ENCODE data around the gene AQP12A.
"Not testable (repeated sequence)": the region's sequence is repeated elsewhere in the genome, so short reads cannot be mapped to it uniquely, and the experiment has no call there.

AQP12A gene

GRCh38 chr2:240682431-240683224, 9.0 kb upstream of the AQP12A start, which contains the start of gene AQP12B:
Gene AQP12B, minus strand, starts transcription at chr2:240682885. Its CDS starts 48 bp downstream, at chr2:240682837.
- DNase-seq (ENCODE audit: low read depth); H3K4me3 ChIP-seq (ENCODE audit: low read length): not testable (repeated sequence)

- DNase-seq (ENCODE audit: low read depth); H3K4me3 ChIP-seq (ENCODE audit: low read length): not testable (repeated sequence)
These were observed 8.2 kb upstream of the AQP12A start for GRCh38 chr2:240683329-240683979.

GRCh38 chr2:240683980-240684728, 7.5 kb upstream of the AQP12A start:
- not testable (repeated sequence) for H3K4me3 ChIP-seq (ENCODE audit: low read length); DNase-seq (ENCODE audit: low read depth)

GRCh38 chr2:240685771-240686371, 5.8 kb upstream of the AQP12A start:
- TF ChIP-seq CTCF (conservative IDR thresholded peaks at IDR 0.05; ENCODE audit: low read length): no peak
- DNase-seq (ENCODE audit: low read depth): no peak
- no peak overlapping the region for H3K4me3 ChIP-seq (ENCODE audit: low read length)

DNA sequence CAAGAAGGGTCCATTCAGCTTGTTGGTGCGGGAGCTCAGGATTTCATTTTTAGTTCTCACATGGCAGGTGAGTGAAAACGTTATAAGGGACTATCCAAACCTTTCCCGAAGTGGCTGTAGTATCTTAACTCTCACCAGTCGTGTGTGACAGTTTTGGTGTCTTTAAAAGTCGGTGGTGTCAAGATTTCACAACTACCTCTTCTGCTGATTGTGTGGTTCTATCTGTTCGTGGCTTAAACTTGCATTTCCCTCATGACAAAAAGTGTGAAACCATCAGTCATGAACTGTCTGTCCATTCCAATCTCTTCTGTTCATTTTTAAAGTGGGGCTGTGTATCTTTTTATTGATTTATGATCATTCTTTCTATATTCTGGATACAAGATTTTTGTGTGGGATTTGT, 5.2 kb upstream of the AQP12A start:
- H3K4me3 ChIP-seq (ENCODE audit: low read length): no peak overlapping the region
- no peak for DNase-seq (ENCODE audit: low read depth)
- no peak for TF ChIP-seq CTCF (conservative IDR thresholded peaks at IDR 0.05; ENCODE audit: low read length)

- no peak for DNase-seq (ENCODE audit: low read depth)
- H3K4me3 ChIP-seq (ENCODE audit: low read length): no peak overlapping the region
- TF ChIP-seq CTCF (conservative IDR thresholded peaks at IDR 0.05; ENCODE audit: low read length): no peak
These were observed 4.5 kb upstream of the AQP12A start for GRCh38 chr2:240687045-240687740.

DNA sequence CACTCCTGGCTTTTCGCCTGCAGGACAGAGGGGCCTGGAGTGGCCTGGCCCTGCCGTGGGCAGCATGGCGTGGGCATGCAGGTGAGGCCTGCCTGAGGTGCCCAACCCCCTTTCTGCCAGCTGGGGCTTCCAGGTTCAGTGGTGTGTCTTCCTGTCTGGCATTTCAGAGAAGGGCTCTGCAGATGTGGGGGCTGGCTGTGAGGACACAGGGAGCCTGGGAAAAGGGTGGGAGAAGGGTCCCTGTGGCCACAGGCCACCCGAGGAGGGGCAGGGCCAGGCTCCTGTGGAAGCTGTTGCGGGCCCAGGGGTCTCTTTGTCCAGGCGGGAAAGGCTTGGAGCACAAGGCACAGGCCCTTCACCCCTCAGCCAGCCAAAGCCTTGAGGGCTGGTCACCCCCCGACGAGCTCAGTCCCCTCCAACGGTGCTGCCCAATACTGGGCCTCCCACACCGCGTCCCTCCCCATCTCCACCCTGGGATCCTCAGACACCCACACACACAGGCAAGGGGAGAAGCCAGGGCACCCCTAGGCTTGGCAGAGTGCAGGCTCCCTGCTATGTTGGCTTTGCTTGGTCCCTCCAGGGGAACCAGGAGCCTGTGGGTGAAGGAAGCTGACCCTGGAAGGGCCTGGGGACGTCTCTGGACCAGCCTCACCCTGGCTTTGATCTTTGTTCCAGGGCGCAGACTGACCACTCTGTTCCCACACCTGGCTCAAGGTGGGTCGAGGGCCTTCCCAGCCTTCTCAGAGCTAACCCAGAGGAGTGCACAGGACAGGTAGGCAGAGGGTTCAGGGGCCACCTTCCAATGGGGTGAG, 3.7 kb upstream of the AQP12A start:
- TF ChIP-seq CTCF (conservative IDR thresholded peaks at IDR 0.05; ENCODE audit: low read length): no peak
- no peak for DNase-seq (ENCODE audit: low read depth)
- no peak overlapping the region for H3K4me3 ChIP-seq (ENCODE audit: low read length)

Measured in AG10803 (cell line).